ENCODE data around the gene KCNH6. TPM values are rescaled to one million over a fixed set of nuclear protein-coding genes. Genes with fewer than 3 reads are reported as not detected.

The KCNH6 gene
- total RNA-seq, 2 donors from 2014 or later, result 0.47 to 0.80 TPM

GRCh38 chr17:63533433-63534077 lies 10.4 kb downstream of the KCNH6 start:
- H3K4me3 ChIP-seq, result no peak overlapping the region
- intact Hi-C loops (cut with DNase I), result no loop called here
- no peak overlapping the region for H3K9ac ChIP-seq (ENCODE audit: low read depth in 2 of 2, low read length in 2 of 2)
- TF ChIP-seq CTCF (IDR thresholded peaks at IDR 0.05), result no peak
- H3K36me3 ChIP-seq, result no peaks in the 10 kb centered on the region
- no peak overlapping the region for H3K27ac ChIP-seq
- no peak for DNase-seq
- no peaks in the 10 kb centered on the region for H3K9me3 ChIP-seq
- no peaks in the 10 kb centered on the region for H3K4me1 ChIP-seq
- peaks cover 11% of the 10 kb centered on the region for H3K27me3 ChIP-seq

GRCh38 chr17:63534078-63534570 lies 11.0 kb downstream of the KCNH6 start:
- Histone ChIP-seq H3K27me3 (peaks cover 16% of the 10 kb centered on the region), H3K9ac (ENCODE audit: low read depth in 2 of 2, low read length in 2 of 2) (no peak overlapping the region), H3K9me3 (no peaks in the 10 kb centered on the region), H3K4me1 (no peaks in the 10 kb centered on the region), H3K27ac (no peak overlapping the region), H3K4me3 (no peak overlapping the region), H3K36me3 (no peaks in the 10 kb centered on the region)
- no peak for TF ChIP-seq CTCF (IDR thresholded peaks at IDR 0.05)
- intact Hi-C loops (cut with DNase I), result no loop called here
- DNase-seq, result no peak

- no peak overlapping the region for H3K4me3 ChIP-seq
- intact Hi-C loops (cut with DNase I), result no loop called here
- no peak for DNase-seq
- no peak overlapping the region for H3K27ac ChIP-seq
- no peaks in the 10 kb centered on the region for H3K4me1 ChIP-seq
- H3K27me3 ChIP-seq, result peaks cover 22% of the 10 kb centered on the region
- H3K9me3 ChIP-seq, result no peaks in the 10 kb centered on the region
- H3K36me3 ChIP-seq, result no peaks in the 10 kb centered on the region
- no peak overlapping the region for H3K9ac ChIP-seq (ENCODE audit: low read depth in 2 of 2, low read length in 2 of 2)
- no peak for TF ChIP-seq CTCF (IDR thresholded peaks at IDR 0.05)
Observed at GRCh38 chr17:63534816-63535455, 11.8 kb downstream of the KCNH6 start.

- no peaks in the 10 kb centered on the region for H3K9me3 ChIP-seq
- H3K27me3 ChIP-seq, result peaks cover 22% of the 10 kb centered on the region
- H3K9ac ChIP-seq (ENCODE audit: low read depth in 2 of 2, low read length in 2 of 2), result no peak overlapping the region
- H3K36me3 ChIP-seq, result no peaks in the 10 kb centered on the region
- intact Hi-C loops (cut with DNase I), result no loop called here
- no peak overlapping the region for H3K27ac ChIP-seq
- H3K4me1 ChIP-seq, result no peaks in the 10 kb centered on the region
- no peak for TF ChIP-seq CTCF (IDR thresholded peaks at IDR 0.05)
- H3K4me3 ChIP-seq, result no peak overlapping the region
- no peak for DNase-seq
Observed at GRCh38 chr17:63535640-63536039, 12.5 kb downstream of the KCNH6 start.

GRCh38 chr17:63537001-63537400 lies 13.8 kb downstream of the KCNH6 start:
- no peak overlapping the region for H3K9ac ChIP-seq (ENCODE audit: low read depth in 2 of 2, low read length in 2 of 2)
- no peaks in the 10 kb centered on the region for H3K4me1 ChIP-seq
- DNase-seq, result no peak
- no peaks in the 10 kb centered on the region for H3K9me3 ChIP-seq
- intact Hi-C loops (cut with DNase I), result no loop called here
- no peak for TF ChIP-seq CTCF (IDR thresholded peaks at IDR 0.05)
- no peaks in the 10 kb centered on the region for H3K36me3 ChIP-seq
- H3K4me3 ChIP-seq, result no peak overlapping the region
- H3K27ac ChIP-seq, result no peak overlapping the region
- peaks cover 22% of the 10 kb centered on the region for H3K27me3 ChIP-seq
